ENCODE measurements around the gene FADS2.

GRCh38 chr11:61912991-61913698, 85.0 kb downstream of the FADS2 start:
- no peak for TF ChIP-seq CTCF (conservative IDR thresholded peaks at IDR 0.05 in 1 of 2, IDR thresholded peaks at IDR 0.05 in 1 of 2; ENCODE audit: extremely low read depth in 1 of 2, insufficient read depth in 1 of 2, low read depth in 1 of 2, low read length in 2 of 2)
- no peak for TF ChIP-seq EZH2 (IDR thresholded peaks at IDR 0.05; ENCODE audit: borderline replicate concordance, low read length)
